IPS-18c (cell line): ENCODE measurements around the gene RFTN1.

Experiments
- H3K4me3 ChIP-seq: 2 replicates; pipeline ENCODE4 v1.7.0; 2013; ENCODE audit warnings: low read depth, mild to moderate bottlenecking, low read length, moderate library complexity; ENCODE audit not compliant: insufficient read depth
- H3K9me3 ChIP-seq: one replicate; pipeline ENCODE4 v1.6.1; 2013; ENCODE audit warnings: mild to moderate bottlenecking, low read length, moderate library complexity; ENCODE audit not compliant: control insufficient read depth, insufficient read depth

The RFTN1 gene

DNA sequence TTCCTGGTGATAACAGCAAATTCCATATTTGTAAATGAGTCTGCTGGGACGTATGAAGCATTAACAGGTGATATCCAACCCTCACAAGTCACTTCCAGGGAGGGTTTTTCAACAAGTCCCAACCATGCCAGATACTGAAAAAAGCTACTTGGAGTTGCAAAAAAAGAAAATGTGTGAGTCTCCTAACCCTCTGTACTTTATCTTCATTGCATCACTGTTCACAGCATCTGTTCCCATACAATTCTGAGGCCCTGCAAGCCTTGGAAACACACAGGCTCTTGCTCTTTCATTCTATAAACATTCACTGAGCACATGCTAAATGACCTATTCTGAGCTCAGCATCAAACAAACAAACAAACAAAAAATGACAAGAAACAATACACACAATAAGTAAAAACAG, 120.8 kb downstream of the RFTN1 start:
- H3K4me3 ChIP-seq: no peak overlapping the region
- H3K9me3 ChIP-seq: no peaks in the 10 kb centered on the region

DNA sequence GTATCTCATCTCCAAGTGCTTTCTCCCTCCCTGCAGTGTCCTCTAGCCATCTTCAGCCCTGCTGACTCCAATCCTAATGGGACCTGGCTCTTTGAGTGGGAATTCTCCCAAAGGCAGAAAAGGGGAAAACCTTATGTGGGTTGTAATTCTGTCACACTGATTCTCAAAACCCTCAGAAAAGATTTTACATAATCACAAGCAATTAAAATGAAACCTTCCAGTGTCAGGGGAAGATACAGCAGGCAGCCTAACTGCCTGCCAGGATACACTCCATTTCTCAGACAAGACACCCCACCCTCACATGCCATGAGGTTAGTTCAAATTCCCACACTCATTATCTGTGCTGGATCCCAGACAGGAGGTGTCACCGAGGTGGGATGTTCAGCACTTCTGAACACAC, 121.4 kb downstream of the RFTN1 start:
- no peak overlapping the region for H3K4me3 ChIP-seq
- no peaks in the 10 kb centered on the region for H3K9me3 ChIP-seq

- Histone ChIP-seq H3K9me3 (no peaks in the 10 kb centered on the region), H3K4me3 (no peak overlapping the region)
Measured at GRCh38 chr3:16390581-16390980, 122.9 kb downstream of the RFTN1 start.

- H3K9me3 ChIP-seq: no peaks in the 10 kb centered on the region
- H3K4me3 ChIP-seq: no peak overlapping the region
Measured at GRCh38 chr3:16388850-16389441, 124.6 kb downstream of the RFTN1 start.

GRCh38 chr3:16386561-16386960, 126.9 kb downstream of the RFTN1 start:
- Histone ChIP-seq H3K9me3 (no peaks in the 10 kb centered on the region), H3K4me3 (no peak overlapping the region)

DNA sequence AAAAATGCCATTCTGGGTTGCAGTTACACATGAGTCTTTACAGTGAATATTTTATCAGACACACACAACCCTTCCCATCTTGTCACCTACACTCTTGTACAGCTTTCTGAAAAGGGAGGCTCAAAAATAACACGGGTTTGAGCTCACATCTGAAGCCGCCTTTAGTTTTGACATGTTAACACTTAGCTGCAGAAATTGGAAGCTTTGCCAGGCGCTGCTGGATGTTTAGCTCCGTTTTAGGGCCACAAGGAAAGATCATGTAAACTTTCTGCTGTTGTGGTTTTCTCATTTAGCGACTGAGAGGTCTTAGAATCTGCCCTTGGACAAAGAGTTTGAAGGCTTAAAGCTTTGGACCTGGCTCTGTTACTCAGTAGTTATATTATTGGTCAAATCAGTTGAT, 128.3 kb downstream of the RFTN1 start:
- no peaks in the 10 kb centered on the region for H3K9me3 ChIP-seq
- no peak overlapping the region for H3K4me3 ChIP-seq

GRCh38 chr3:16383864-16384263, 129.6 kb downstream of the RFTN1 start:
- Histone ChIP-seq H3K9me3 (no peaks in the 10 kb centered on the region), H3K4me3 (no peak overlapping the region)

DNA sequence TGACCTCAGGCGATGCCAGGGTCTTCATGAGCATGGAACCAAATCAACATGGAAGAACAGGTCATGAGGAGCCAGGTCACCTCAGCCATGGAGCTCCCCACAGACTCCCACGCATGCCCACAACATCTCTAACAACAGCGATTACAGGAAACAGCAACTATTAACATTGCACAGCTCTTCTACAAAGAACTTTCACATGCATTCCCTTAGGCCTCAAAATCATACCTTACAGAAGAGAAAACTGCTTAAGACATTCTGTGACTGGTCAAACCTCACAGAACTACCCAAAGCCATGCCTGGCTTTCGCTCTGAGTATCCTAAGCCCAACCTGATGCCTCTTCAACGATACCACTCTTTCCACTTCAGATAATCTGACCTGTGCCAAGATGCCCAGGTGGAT, 130.7 kb downstream of the RFTN1 start:
- H3K4me3 ChIP-seq: no peak overlapping the region

GRCh38 chr3:16381426-16381825, 132.1 kb downstream of the RFTN1 start:
- Histone ChIP-seq H3K9me3 (peaks cover 5% of the 10 kb centered on the region), H3K4me3 (no peak overlapping the region)

More for the DNA sequence above, 130.7 kb downstream of the RFTN1 start:
- H3K9me3 ChIP-seq: peaks cover 5% of the 10 kb centered on the region

GRCh38 chr3:16380421-16380820, 133.1 kb downstream of the RFTN1 start:
- Histone ChIP-seq H3K4me3 (no peak overlapping the region), H3K9me3 (peaks cover 5% of the 10 kb centered on the region)

DNA sequence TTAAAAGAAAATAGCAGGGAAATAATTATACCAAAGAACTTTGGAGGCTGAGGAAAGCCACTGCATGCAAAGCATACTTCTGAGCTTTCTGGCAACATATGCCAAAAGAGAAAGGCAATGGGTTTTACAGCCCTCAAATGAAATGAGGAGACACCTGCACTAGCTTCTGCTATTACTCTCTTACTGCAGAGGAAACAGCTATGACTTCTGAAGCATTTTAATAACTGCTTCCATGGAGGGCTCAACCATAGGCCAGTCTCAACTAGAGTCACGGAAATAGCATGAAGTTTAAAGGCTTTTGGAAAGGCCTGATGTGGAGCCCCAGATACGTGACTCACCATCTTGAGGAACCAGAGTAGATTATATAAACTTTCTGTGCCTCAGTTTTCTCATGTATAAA, 133.7 kb downstream of the RFTN1 start:
- peaks cover 5% of the 10 kb centered on the region for H3K9me3 ChIP-seq
- no peak overlapping the region for H3K4me3 ChIP-seq

DNA sequence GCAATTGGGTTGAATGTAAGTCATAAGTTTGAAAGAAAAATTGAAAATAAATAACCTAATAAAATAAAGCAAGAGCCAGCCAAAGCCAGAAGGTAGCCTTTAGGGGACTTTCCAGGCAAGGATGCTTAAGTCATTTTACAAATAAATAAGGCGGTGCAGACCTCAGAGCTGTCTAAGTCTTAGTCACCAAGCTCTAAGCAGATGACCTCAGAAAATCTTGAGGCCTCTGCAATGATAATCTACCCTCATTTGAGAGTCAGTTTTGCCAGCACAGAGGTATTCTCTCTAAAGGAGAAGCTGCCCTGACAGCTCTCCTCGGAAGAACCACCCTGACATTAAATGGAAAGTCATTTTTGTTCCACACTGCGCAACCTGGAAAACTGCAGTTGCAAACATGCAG, 134.6 kb downstream of the RFTN1 start:
- Histone ChIP-seq H3K9me3 (peaks cover 5% of the 10 kb centered on the region), H3K4me3 (no peak overlapping the region)

GRCh38 chr3:16378415-16378814, 135.1 kb downstream of the RFTN1 start:
- no peak overlapping the region for H3K4me3 ChIP-seq
- H3K9me3 ChIP-seq: peaks cover 5% of the 10 kb centered on the region

DNA sequence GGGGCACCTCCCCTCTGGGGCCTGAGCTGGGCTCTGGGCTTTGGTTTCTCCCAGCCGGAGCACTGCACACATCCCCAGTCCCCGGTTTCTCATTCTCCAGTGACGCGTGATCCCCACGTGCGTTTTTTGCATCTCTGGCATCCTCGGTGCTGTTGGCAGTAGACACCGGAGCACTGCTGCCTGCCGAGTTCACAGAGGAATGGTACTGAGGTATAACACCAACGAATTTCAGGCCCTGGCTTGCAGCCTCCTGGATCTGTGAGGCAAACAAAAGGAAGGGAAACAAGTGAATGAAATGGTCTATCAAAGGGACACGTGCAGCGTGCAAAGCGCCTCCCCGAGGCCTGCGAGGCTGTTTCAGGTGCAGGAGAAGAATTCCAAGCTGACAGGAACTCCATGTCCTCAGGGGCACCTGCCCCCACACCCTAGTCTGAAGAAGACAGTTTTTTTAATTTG, 135.6 kb downstream of the RFTN1 start:
- Histone ChIP-seq H3K4me3 (no peak overlapping the region), H3K9me3 (peaks cover 5% of the 10 kb centered on the region)

GRCh38 chr3:16377196-16377595, 136.3 kb downstream of the RFTN1 start:
- H3K9me3 ChIP-seq: peaks cover 5% of the 10 kb centered on the region
- H3K4me3 ChIP-seq: no peak overlapping the region

GRCh38 chr3:16375891-16376290, 137.6 kb downstream of the RFTN1 start:
- Histone ChIP-seq H3K9me3 (peaks cover 5% of the 10 kb centered on the region), H3K4me3 (no peak overlapping the region)

DNA sequence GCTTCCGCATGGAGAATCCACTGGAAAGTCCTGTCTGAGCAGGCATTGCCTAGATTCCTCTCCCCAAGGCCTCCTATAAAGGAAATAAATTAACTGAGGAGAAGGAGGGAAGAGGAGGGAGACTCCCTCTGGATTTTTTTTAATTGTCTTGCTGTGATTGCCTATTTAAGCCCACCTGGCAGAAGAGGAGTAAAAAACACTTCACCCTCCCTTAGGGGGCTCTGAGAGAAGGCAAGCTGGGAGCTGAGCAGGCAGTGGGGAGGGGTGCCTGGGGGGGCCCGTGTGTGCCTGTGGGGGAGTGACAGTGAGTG, 138.6 kb downstream of the RFTN1 start:
- Histone ChIP-seq H3K9me3 (peaks cover 5% of the 10 kb centered on the region), H3K4me3 (no peak overlapping the region)

GRCh38 chr3:16374047-16374934, 139.2 kb downstream of the RFTN1 start:
- Histone ChIP-seq H3K9me3 (peaks cover 5% of the 10 kb centered on the region), H3K4me3 (no peak overlapping the region)
